ENCODE measurements around the gene RIPK1.

DNA sequence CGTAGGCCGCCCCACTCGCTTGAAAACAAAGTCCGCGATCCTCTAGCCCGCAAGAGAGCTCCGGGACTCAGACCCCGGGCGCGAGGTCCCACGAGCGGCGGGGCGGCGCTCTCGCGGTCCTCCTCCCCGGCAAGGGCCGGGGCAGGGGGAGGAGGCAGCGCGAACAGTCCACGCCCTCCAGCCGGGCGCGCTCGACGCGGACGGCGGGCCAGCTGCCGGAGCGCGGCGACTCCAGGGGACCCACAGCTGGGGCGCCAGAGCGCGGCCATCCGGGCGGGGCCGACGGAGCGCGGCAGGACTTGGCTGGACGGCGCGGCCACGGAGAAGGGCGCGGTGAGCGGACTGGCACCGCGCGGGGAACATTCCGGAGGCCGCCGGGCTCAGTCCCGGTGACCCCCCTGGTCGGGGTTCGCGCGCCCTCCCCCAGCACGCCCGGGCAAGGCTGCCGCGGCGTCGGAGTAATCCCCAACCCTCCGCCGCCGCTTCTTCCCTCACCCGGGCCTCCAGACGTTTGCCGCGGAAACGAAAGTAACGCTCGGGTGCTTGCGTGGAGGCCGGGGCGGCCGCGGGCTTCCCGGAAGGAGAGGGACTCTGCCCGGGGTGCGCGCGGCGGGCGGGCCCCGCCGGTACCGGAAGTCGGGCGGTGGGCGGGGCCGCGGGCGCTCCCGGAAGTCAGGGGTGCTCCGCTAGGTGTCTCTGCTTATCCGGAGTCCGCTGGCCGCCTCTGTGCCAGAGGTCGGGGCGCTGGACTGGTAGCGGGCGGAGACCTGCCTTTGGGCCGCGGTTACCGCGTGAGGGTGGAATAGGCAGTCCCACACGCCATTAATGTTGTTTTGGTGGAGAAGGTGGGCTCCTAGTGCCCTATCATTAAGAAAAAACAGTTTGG, at the start of gene RIPK1:
- TF ChIP-seq RBBP5 (IDR thresholded peaks at IDR 0.05; ENCODE audit: borderline replicate concordance, insufficient read depth, low read length, poor library complexity, severe bottlenecking), result peak; percentile 99
- TF ChIP-seq ETV6 (IDR thresholded peaks at IDR 0.05; ENCODE audit: borderline replicate concordance in 1 of 2, low read depth in 2 of 2, low read length in 1 of 2), result peak; percentile 64 to 65; a peak in 1 of 4 replicates
- TF ChIP-seq ETV6 (CRISPR knock-in tag; IDR thresholded peaks at IDR 0.05; ENCODE audit: borderline replicate concordance), result no peak
- peak; percentile 95 for TF ChIP-seq POLR2A (conservative IDR thresholded peaks at IDR 0.05)
- TF ChIP-seq PCBP1 (IDR thresholded peaks at IDR 0.05; ENCODE audit: low read depth, low read length, poor library complexity, severe bottlenecking), result peak; percentile 87
- no peak for TF ChIP-seq NR2F6 (CRISPR knock-in tag; IDR thresholded peaks at IDR 0.05)
- peak; percentile 50; the same call in 1 of the 2 replicates for TF ChIP-seq E2F3 (CRISPR knock-in tag; IDR thresholded peaks at IDR 0.05)
- TF ChIP-seq KLF10 (CRISPR knock-in tag; IDR thresholded peaks at IDR 0.05), result no peak
- TF ChIP-seq, protein P1, sequence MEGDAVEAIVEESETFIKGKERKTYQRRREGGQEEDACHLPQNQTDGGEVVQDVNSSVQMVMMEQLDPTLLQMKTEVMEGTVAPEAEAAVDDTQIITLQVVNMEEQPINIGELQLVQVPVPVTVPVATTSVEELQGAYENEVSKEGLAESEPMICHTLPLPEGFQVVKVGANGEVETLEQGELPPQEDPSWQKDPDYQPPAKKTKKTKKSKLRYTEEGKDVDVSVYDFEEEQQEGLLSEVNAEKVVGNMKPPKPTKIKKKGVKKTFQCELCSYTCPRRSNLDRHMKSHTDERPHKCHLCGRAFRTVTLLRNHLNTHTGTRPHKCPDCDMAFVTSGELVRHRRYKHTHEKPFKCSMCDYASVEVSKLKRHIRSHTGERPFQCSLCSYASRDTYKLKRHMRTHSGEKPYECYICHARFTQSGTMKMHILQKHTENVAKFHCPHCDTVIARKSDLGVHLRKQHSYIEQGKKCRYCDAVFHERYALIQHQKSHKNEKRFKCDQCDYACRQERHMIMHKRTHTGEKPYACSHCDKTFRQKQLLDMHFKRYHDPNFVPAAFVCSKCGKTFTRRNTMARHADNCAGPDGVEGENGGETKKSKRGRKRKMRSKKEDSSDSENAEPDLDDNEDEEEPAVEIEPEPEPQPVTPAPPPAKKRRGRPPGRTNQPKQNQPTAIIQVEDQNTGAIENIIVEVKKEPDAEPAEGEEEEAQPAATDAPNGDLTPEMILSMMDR (IDR thresholded peaks at IDR 0.05 in 2 of 3, conservative IDR thresholded peaks at IDR 0.05 in 1 of 3; ENCODE audit: insufficient read depth in 2 of 3, low read depth in 1 of 3, low read length in 3 of 3), result peak; percentile 57 to 68 (median 59); a peak in 5 of 6 replicates
- no peak for TF ChIP-seq CBX8 (IDR thresholded peaks at IDR 0.05; ENCODE audit: borderline replicate concordance, extremely low read depth, low read depth, low read length, poor library complexity, severe bottlenecking)
